GM23338 (cell line): Measurements from ENCODE around the gene PLPP2. TPM values are rescaled to one million over a fixed set of nuclear protein-coding genes. Genes with fewer than 3 reads are reported as not detected.

Experiments used
- ATAC-seq: fragments of 200-7000 bp; cut with Tn5 transposase; 3 replicates; pipeline ENCODE4 v1.9.1; 2020
- DNase-seq: peaks from one replicate; pipeline ENCODE4 v3.0.0-alpha.2; 2015; ENCODE audit warnings: low spot score
- H2AFZ ChIP-seq: fragments of 200-600 bp; sonication (generic); 2 replicates; pipeline ENCODE4 v1.8.0; 2016; ENCODE audit warnings: antibody characterized with exemption, mild to moderate bottlenecking, moderate library complexity
- H3F3A ChIP-seq: fragments of 200-600 bp; sonication (generic); replicated peaks from 2 replicates; pipeline ENCODE4 v1.8.0; 2017; ENCODE audit warnings: antibody characterized with exemption, mixed run types, low read depth
- H3K27ac ChIP-seq: fragments of 200-600 bp; sonication (generic); 2 replicates; pipeline ENCODE4 v1.6.1; 2016; ENCODE audit warnings: low read depth
- H3K27me3 ChIP-seq: fragments of 200-600 bp; sonication (generic); 2 replicates; pipeline ENCODE4 v1.8.0; 2016; ENCODE audit warnings: mild to moderate bottlenecking, mixed run types, moderate library complexity; ENCODE audit not compliant: insufficient read depth
- H3K36me3 ChIP-seq: fragments of 200-600 bp; sonication (generic); 2 replicates; pipeline ENCODE4 v1.8.0; 2016; ENCODE audit warnings: mild to moderate bottlenecking; ENCODE audit not compliant: insufficient read depth
- H3K4me1 ChIP-seq: fragments of 200-600 bp; sonication (generic); 2 replicates; pipeline ENCODE4 v1.8.0; 2016; ENCODE audit warnings: mild to moderate bottlenecking, moderate library complexity; ENCODE audit not compliant: insufficient read depth
- H3K4me2 ChIP-seq: fragments of 200-600 bp; sonication (generic); 2 replicates; pipeline ENCODE4 v1.7.1; 2017; ENCODE audit warnings: mixed run types
- H3K4me3 ChIP-seq: fragments of 200-600 bp; sonication (generic); 2 replicates; pipeline ENCODE4 v1.6.1; 2016; ENCODE audit warnings: mixed run types
- H3K79me2 ChIP-seq: fragments of 200-600 bp; sonication (generic); replicated peaks from 2 replicates; pipeline ENCODE4 v1.8.0; 2017; ENCODE audit warnings: mild to moderate bottlenecking; ENCODE audit not compliant: insufficient read depth
- H3K9me2 ChIP-seq: fragments of 200-600 bp; sonication (generic); 2 replicates; pipeline ENCODE4 v1.8.0; 2017; ENCODE audit not compliant: insufficient read depth
- H4K20me1 ChIP-seq: fragments of 200-600 bp; sonication (generic); replicated peaks from 2 replicates; pipeline ENCODE4 v1.8.0; 2017; ENCODE audit warnings: mild to moderate bottlenecking; ENCODE audit not compliant: insufficient read depth
- H3K27ac Mint-ChIP-seq: 2 replicates; pipeline ENCODE4 v1.8.0; 2020; ENCODE audit warnings: inconsistent platforms, mild to moderate bottlenecking, moderate library complexity, mixed read lengths
- H3K27me3 Mint-ChIP-seq: 3 replicates; pipeline ENCODE4 v1.8.0; 2022; ENCODE audit warnings: low read depth, mild to moderate bottlenecking, moderate library complexity, mixed read lengths, inconsistent platforms; ENCODE audit not compliant: insufficient read depth, poor library complexity
- H3K36me3 Mint-ChIP-seq: 3 replicates; pipeline ENCODE4 v1.8.0; 2021; ENCODE audit warnings: low read depth, mild to moderate bottlenecking, inconsistent platforms, moderate library complexity, mixed read lengths
- H3K4me1 Mint-ChIP-seq: 3 replicates; pipeline ENCODE4 v1.8.0; 2020; ENCODE audit warnings: mild to moderate bottlenecking, inconsistent platforms, mixed read lengths
- H3K4me3 Mint-ChIP-seq: 3 replicates; pipeline ENCODE4 v1.8.0; 2021; ENCODE audit warnings: moderate library complexity, mild to moderate bottlenecking, inconsistent platforms, mixed read lengths
- H3K9me3 Mint-ChIP-seq: 3 replicates; pipeline ENCODE4 v1.8.0; 2020; ENCODE audit warnings: moderate library complexity, mild to moderate bottlenecking, inconsistent platforms, mixed read lengths
- CREB1 ChIP-seq: fragments of 250-450 bp; sonication (Bioruptor Pico); IDR thresholded peaks from 2 replicates; pipeline ENCODE4 v1.5.0; 2020; ENCODE audit warnings: low read depth, mild to moderate bottlenecking, moderate library complexity
- EZH2 ChIP-seq: fragments of 200-600 bp; sonication (generic); IDR thresholded peaks from one replicate; pipeline ENCODE4 v1.8.0; 2017; ENCODE audit warnings: antibody characterized with exemption, mild to moderate bottlenecking, low read depth; ENCODE audit not compliant: unreplicated experiment
- JUNB ChIP-seq: IDR thresholded peaks from one replicate; pipeline ENCODE4 v1.6.1; 2016; ENCODE audit warnings: antibody characterized with exemption; ENCODE audit not compliant: unreplicated experiment
- ZNF114 ChIP-seq: fragments of 250-450 bp; sonication (Bioruptor Pico); IDR thresholded peaks from 2 replicates; pipeline ENCODE4 v1.5.0; 2020; ENCODE audit warnings: mild to moderate bottlenecking, moderate library complexity
- ZNF331 ChIP-seq: fragments of 250-450 bp; sonication (Bioruptor Pico); IDR thresholded peaks from 2 replicates; pipeline ENCODE4 v1.5.0; 2020; ENCODE audit warnings: low read depth, mild to moderate bottlenecking, moderate library complexity
- long read RNA-seq: library from polyadenylated mRNA; unstranded; transcript quantifications from one replicate; pipeline ENCODE4 v2.0.0, GENCODE V29; 2020; ENCODE audit not compliant: unreplicated experiment
- polyA plus RNA-seq: library from polyadenylated mRNA; unstranded; fragments of >200 nt; fragmentation: Nextera tagmentation; extraction: Ambion mirVana; gene quantifications from 2 replicates; pipeline ENCODE4 v1.2.1, GENCODE V29; 2016
- total RNA-seq: library from RNA; depleted of rRNA; stranded (reverse); fragments of >200 nt; shearing (Covaris generic); gene quantifications from 2 replicates; pipeline ENCODE4 v1.2.3, GENCODE V29; 2014; rRNA removed
- TF ChIP-seq, protein P1 (sequence below): IDR thresholded peaks from one replicate; pipeline ENCODE4 v1.6.1; 2018; ENCODE audit warnings: antibody characterized with exemption; ENCODE audit not compliant: unreplicated experiment
- TF ChIP-seq, protein P2 (sequence below), 2 experiments: fragments of 200-600 bp in 1 of 2; sonication (generic) in 1 of 2; conservative IDR thresholded peaks; 2 replicates each; pipeline versions ENCODE4 v1.5.1 to v1.6.1; 2016 to 2017; ENCODE audit warnings: antibody characterized with exemption in 2 of 2, low read depth in 2 of 2, mild to moderate bottlenecking in 2 of 2, moderate library complexity in 1 of 2
- TF ChIP-seq, protein P3 (sequence below): IDR thresholded peaks from 2 replicates; pipeline ENCODE4 v1.6.1; 2016; ENCODE audit warnings: antibody characterized with exemption

The PLPP2 gene
- total RNA-seq = 75.8 and 82.6 TPM in 2 replicates
- 52.9 and 58.3 TPM in 2 replicates for polyA plus RNA-seq
- long read RNA-seq, transcript PLPP2-203 (6 exons, 1,383 nt) = major isoform, 55 of 73 reads
- long read RNA-seq, partial matches to known transcripts = 11 of 73 reads
- long read RNA-seq, other reads (novel, unspliced or antisense) = 2 of 73 reads

DNA sequence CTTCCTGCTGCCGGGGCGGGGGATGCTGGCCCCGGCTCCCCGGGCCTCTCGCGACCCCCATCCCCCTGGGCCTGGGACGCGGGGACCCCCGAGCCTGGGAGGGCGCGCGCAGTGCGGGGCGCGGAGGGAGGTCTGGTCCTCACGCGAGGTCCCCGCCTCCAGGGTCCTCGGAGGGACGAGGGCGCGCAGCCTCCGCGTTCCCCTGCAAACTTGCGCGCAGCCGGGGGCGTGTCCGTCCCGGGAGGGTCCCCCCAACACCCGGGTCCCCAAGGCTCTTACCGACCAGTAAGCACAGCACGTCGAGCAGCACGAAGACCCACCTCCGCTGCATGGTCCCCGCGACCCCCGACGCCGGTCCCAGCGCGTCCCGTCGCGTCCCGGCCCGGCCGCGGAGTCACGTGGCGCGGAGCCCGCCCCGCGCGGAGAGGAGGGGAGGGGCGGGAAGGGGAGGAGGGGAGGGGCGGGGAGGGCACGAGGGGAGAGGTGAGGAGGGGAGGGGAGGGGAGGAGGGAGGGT is at the start of gene PLPP2:
PLPP2 (minus strand) TSS at position 398 of the 516 bp plus-strand sequence; CDS start at position 331, 67 bp downstream.
- H2AFZ ChIP-seq = no peak within 1 kb of the TSS
- Mint-ChIP-seq H3K36me3 (peaks cover 37% of the 10 kb centered on the region), H3K4me1 (peaks cover 43% of the 10 kb centered on the region), H3K27ac (peak within 1 kb of the TSS; percentile 99), H3K9me3 (peaks cover 25% of the 10 kb centered on the region), H3K4me3 (peak within 1 kb of the TSS; percentile 69), H3K27me3 (peaks cover 26% of the 10 kb centered on the region)
- H3K27me3 ChIP-seq = peaks cover 12% of the 10 kb centered on the region
- H3K9me2 ChIP-seq = no peaks in the 10 kb centered on the region
- H4K20me1 ChIP-seq = peaks cover 3% of the 10 kb centered on the region; the same call in 1 of the 2 replicates
- H3K36me3 ChIP-seq = peaks cover 9% of the 10 kb centered on the region; the same call in 1 of the 2 replicates
- H3K4me3 ChIP-seq = peak within 1 kb of the TSS; percentile 61
- DNase-seq (peak; percentile 45), ATAC-seq (no peak)
- peak within 1 kb of the TSS; percentile 97 for H3K27ac ChIP-seq
- peak within 1 kb of the TSS; percentile 64 for H3K4me2 ChIP-seq
- peaks cover 10% of the 10 kb centered on the region for H3F3A ChIP-seq
- peaks cover 21% of the 10 kb centered on the region for H3K79me2 ChIP-seq
- peaks cover 30% of the 10 kb centered on the region for H3K4me1 ChIP-seq
- TF ChIP-seq, protein P1, sequence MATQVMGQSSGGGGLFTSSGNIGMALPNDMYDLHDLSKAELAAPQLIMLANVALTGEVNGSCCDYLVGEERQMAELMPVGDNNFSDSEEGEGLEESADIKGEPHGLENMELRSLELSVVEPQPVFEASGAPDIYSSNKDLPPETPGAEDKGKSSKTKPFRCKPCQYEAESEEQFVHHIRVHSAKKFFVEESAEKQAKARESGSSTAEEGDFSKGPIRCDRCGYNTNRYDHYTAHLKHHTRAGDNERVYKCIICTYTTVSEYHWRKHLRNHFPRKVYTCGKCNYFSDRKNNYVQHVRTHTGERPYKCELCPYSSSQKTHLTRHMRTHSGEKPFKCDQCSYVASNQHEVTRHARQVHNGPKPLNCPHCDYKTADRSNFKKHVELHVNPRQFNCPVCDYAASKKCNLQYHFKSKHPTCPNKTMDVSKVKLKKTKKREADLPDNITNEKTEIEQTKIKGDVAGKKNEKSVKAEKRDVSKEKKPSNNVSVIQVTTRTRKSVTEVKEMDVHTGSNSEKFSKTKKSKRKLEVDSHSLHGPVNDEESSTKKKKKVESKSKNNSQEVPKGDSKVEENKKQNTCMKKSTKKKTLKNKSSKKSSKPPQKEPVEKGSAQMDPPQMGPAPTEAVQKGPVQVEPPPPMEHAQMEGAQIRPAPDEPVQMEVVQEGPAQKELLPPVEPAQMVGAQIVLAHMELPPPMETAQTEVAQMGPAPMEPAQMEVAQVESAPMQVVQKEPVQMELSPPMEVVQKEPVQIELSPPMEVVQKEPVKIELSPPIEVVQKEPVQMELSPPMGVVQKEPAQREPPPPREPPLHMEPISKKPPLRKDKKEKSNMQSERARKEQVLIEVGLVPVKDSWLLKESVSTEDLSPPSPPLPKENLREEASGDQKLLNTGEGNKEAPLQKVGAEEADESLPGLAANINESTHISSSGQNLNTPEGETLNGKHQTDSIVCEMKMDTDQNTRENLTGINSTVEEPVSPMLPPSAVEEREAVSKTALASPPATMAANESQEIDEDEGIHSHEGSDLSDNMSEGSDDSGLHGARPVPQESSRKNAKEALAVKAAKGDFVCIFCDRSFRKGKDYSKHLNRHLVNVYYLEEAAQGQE = no peak
- TF ChIP-seq, protein P2, sequence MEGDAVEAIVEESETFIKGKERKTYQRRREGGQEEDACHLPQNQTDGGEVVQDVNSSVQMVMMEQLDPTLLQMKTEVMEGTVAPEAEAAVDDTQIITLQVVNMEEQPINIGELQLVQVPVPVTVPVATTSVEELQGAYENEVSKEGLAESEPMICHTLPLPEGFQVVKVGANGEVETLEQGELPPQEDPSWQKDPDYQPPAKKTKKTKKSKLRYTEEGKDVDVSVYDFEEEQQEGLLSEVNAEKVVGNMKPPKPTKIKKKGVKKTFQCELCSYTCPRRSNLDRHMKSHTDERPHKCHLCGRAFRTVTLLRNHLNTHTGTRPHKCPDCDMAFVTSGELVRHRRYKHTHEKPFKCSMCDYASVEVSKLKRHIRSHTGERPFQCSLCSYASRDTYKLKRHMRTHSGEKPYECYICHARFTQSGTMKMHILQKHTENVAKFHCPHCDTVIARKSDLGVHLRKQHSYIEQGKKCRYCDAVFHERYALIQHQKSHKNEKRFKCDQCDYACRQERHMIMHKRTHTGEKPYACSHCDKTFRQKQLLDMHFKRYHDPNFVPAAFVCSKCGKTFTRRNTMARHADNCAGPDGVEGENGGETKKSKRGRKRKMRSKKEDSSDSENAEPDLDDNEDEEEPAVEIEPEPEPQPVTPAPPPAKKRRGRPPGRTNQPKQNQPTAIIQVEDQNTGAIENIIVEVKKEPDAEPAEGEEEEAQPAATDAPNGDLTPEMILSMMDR (conservative IDR thresholded peaks at IDR 0.05; ENCODE audit: low read depth in 2 of 2) = no peak
- no peak for TF ChIP-seq EZH2

DNA sequence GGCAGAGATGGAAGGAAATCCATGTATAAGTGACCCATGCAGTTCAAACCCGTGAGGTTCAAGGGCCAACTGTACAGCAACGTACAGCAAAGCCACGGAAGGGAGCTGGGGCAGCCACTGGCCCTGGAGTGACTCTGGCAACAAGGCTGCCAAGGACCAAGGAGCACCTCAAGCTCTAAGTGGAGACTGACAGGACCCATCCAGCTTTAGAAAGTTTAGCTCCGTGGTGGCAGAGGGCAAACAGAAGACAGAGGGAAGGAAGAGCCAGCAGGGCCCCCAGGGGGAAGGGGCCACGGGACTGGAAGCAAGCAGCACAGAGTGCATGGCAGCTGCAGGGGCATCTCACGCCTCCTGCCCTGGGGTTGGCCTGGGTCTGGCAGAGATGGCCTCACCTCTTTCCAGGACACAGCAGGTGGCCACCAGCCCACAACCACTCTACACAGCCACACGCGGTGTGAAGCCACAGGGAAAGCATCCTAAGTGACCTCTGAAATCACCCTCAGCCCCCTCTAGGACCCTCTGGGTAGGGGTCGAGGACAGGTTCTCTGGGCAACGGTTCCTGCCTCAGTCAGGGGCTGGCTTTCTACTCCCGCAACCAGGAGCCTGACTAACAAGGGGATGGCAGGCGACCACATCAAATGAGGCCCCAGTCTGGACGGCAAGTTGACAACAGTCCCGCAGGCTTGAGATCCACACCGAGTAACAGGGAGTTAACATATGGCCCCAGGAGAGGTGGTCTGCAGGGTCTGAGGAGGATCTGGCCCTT is 49.6 kb upstream of the PLPP2 start:
- peaks cover 26% of the 10 kb centered on the region for H3K27me3 Mint-ChIP-seq
- H3K27ac Mint-ChIP-seq = no peak overlapping the region
- peaks cover 12% of the 10 kb centered on the region for H3K9me3 Mint-ChIP-seq
- H3K4me2 ChIP-seq = no peak overlapping the region; the same call in 1 of the 2 replicates
- H3K4me1 ChIP-seq = peaks cover 13% of the 10 kb centered on the region
- peaks cover 54% of the 10 kb centered on the region for H4K20me1 ChIP-seq
- peaks cover 84% of the 10 kb centered on the region for H3K79me2 ChIP-seq
- H3K4me3 Mint-ChIP-seq = peak overlapping the region; percentile 18; the same call in 1 of the 3 replicates
- DNase-seq (no peak), ATAC-seq (no peak)
- H3K4me3 ChIP-seq = no peak overlapping the region
- no peaks in the 10 kb centered on the region for H3K36me3 ChIP-seq
- H3K9me2 ChIP-seq = no peaks in the 10 kb centered on the region
- no peak overlapping the region for H3K27ac ChIP-seq
- H3K27me3 ChIP-seq = peaks cover 7% of the 10 kb centered on the region; the same call in 1 of the 2 replicates
- H3F3A ChIP-seq = no peaks in the 10 kb centered on the region
- no peak overlapping the region for H2AFZ ChIP-seq
- peaks cover 61% of the 10 kb centered on the region for H3K36me3 Mint-ChIP-seq
- H3K4me1 Mint-ChIP-seq = peaks cover 47% of the 10 kb centered on the region
- TF ChIP-seq CREB1 (CRISPR knock-in tag) (no peak), ZNF114 (CRISPR knock-in tag) (no peak), JUNB (no peak), ZNF331 (CRISPR knock-in tag) (no peak)
- TF ChIP-seq, protein P3, sequence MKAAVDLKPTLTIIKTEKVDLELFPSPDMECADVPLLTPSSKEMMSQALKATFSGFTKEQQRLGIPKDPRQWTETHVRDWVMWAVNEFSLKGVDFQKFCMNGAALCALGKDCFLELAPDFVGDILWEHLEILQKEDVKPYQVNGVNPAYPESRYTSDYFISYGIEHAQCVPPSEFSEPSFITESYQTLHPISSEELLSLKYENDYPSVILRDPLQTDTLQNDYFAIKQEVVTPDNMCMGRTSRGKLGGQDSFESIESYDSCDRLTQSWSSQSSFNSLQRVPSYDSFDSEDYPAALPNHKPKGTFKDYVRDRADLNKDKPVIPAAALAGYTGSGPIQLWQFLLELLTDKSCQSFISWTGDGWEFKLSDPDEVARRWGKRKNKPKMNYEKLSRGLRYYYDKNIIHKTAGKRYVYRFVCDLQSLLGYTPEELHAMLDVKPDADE = no peak
- TF ChIP-seq, protein P1 = no peak
